ACHN (cell line): ENCODE data around the gene COP1.
"Not testable (repeated sequence)": the region's sequence is repeated elsewhere in the genome, so short reads cannot be mapped to it uniquely, and the experiment has no call there.

Experiments
- DNase-seq: peaks from one replicate; pipeline ENCODE4 v3.0.0-alpha.2; 2015
- in situ Hi-C: cut with HindIII; loops from 2 replicates; pipeline ENCODE4 v1.10.0; 2017; ENCODE audit warnings: low sequenced_read_pairs, low pct_ligation_motif_present, low pct_unique_long_range_greater_than_20kb

Gene COP1

GRCh38 chr1:176204655-176205054 lies 2.4 kb downstream of the COP1 start:
- in situ Hi-C loops, DNase-seq: not testable (repeated sequence)

GRCh38 chr1:176203735-176204134 lies 3.4 kb downstream of the COP1 start:
- in situ Hi-C loops = no loop called here
- DNase-seq = no peak

DNA sequence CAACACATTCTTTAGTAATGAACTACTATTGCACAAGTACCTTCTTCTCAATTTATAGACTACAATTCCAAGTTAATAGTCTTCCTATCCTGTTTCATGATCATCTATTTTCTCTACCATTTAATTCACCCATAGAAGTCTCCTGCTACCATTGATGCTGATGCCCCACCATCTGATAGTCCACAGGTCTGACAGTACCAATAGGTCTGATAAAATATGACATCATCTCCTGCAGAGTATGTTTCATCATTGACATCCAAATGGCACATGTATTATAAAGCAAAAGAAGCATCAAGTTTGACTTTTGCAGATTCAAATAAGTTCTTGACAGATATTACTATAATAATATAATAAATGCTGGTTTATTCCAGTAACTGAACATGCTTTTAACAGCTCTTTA lies 5.5 kb downstream of the COP1 start:
- in situ Hi-C loops = no loop called here
- no peak for DNase-seq

- in situ Hi-C loops = no loop called here
These were observed 7.4 kb downstream of the COP1 start for GRCh38 chr1:176199707-176200106.

GRCh38 chr1:176198413-176198812 lies 8.7 kb downstream of the COP1 start:
- in situ Hi-C loops = no loop called here
- no peak for DNase-seq

More at GRCh38 chr1:176199707-176200106, 7.4 kb downstream of the COP1 start:
- DNase-seq = no peak

DNA sequence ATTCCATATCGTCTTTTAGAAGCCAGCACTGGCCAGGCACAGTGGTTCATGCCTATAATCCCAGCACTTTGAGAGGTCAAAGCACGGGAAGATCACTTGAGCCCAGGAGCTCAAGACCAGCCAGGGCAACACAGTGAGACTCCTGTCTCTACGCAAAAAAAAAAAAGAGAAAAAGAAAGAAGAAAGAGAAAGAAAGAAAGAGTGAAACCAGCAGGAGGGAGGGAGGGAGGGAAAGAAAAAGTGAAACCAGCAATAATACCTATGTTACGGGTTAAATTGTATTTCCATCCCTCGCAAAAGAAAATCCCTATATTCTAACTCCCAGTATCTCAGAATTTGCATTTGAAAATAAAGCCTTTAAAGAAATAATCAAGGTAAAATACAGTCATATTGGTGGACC lies 10.4 kb downstream of the COP1 start:
- in situ Hi-C loops = no loop called here
- DNase-seq = no peak

GRCh38 chr1:176195547-176195946 lies 11.5 kb downstream of the COP1 start:
- DNase-seq = no peak
- in situ Hi-C loops = no loop called here

DNA sequence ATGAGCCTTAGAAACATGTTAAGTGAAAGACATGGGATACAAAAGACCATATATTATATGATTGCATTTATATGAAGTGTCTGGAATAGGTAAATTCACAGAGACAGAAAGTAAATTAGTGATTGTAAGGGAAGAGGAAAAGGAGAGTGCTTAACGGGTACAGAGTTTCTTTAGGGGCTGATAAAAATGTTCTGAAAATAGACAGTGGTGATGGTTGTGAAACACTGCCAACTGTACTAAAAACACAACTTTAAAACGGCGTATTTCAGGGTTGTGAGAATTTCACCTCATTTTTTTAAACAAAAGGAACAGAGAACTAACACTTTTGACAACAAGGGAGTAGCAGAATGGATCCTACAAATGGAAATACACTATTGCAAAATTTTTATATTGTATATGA lies 13.4 kb downstream of the COP1 start:
- in situ Hi-C loops = no loop called here
- DNase-seq = no peak

DNA sequence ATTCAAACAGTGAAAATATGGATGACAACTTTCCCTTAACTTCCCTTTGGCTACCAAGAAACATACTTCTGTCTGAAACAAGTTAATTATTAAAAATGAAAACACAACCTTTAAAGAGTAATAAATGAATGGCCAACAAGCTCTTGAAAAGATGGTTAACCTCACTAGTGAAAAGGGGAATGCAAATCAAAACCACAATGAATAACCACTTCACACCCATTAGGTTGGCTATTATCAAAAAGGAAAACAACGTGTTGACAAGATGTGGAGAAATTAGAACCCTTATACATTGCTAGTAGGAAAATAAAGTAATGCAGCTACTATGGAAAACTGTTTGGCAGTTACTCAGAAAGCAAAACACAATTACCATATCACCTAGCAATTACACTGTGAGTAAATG lies 14.1 kb downstream of the COP1 start:
- in situ Hi-C loops = no loop called here
- no peak for DNase-seq

DNA sequence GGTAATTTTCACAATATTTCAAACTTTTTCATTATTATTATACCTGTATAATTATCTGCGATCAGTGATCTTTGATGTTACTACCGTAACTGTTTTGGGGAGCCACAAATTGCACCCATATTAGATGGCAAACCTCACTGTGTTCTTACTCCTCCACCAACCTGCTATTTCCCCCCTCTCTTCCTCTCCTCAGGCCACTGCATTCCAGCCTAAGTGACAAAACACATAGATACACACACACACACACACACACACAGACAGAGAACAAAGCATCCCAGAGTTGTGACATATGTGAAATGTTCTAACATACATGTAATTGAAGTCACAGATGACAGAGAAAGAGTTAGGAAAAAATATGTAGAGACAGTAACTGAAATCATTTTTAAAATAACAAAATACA lies 18.5 kb downstream of the COP1 start:
- DNase-seq = no peak
- in situ Hi-C loops = no loop called here

DNA sequence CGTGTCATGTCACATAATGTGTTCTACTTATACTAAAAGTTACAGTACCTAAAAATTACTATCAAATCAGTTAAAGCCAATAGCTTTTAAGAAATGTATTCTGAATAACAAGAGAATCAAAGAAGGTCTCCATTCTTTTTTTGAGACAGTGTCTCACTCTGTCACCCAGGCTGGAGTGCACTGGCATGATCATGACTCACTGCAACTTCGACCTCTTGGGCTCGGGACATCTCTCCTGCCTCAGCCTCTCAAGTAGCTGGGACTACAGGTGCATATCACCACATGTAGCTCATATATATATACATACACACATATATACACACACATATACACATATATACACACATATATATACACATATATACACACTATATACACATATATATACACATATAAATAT lies 20.1 kb downstream of the COP1 start:
- no peak for DNase-seq
- in situ Hi-C loops = no loop called here

- DNase-seq = no peak
- in situ Hi-C loops = no loop called here
These were observed 23.5 kb downstream of the COP1 start for GRCh38 chr1:176183618-176184017.

- no peak for DNase-seq
- in situ Hi-C loops = no loop called here
These were observed 28.8 kb downstream of the COP1 start for GRCh38 chr1:176178316-176178715.

DNA sequence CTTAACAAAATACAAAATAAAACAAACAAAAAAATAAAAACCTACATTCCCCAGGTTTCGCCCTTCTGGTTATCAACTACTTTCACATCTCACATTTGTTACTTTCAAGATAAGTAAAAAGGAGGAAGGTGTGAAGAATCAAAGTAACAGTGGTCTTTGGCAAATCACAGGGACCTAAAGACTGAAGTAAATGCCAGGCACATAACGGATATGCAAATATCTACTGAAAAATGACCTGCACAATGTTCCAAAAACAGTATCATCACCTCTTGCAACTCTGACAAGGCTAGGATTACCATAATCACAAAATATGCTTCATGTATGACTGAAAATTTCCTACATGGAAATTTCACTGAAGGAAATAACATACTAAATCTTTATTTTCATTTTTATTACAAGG lies 29.3 kb downstream of the COP1 start:
- no peak for DNase-seq
- in situ Hi-C loops = no loop called here

DNA sequence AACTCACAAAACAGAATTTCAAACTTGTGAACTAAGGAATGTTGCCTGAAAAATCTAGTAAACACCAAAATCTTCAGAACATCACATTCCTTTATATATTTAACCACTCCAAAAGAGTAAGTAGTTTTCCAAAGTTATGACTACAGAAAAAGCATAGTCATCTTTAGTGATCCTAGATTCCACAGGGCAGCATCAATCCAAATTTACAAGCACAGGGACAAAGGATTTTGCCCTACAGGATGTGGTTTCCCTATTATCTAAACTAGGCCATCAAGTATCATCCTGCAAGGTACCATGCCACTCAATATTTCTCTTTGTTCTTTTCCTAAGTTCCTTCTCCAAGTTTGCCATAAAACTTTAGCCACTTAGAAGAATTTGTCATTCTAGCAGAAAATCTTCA lies 33.0 kb downstream of the COP1 start:
- in situ Hi-C loops = no loop called here

GRCh38 chr1:176172215-176172614 lies 34.9 kb downstream of the COP1 start:
- DNase-seq = no peak
- in situ Hi-C loops = no loop called here

More for the DNA sequence above, 33.0 kb downstream of the COP1 start:
- DNase-seq = no peak

- in situ Hi-C loops = no loop called here
- DNase-seq = no peak
These were observed 39.9 kb downstream of the COP1 start for GRCh38 chr1:176167210-176167609.

DNA sequence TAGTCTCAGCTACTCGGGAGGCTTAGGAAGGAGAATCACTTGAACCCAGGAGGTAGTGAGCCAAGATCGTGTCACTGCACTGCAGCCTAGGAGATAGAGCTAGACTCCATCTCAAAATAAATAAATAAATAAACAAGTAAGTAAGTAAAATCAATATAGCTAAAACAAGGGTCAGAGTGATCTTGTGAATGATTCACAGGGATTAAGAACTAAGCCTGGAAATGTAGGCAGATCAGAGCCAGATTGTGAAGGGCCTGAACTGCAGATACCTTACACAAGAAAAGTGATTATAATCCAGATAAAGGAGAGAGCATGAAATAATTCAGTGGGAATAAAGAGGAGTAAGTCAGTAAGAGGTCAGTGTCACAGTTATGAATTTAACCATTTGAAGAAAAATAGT lies 41.5 kb downstream of the COP1 start:
- in situ Hi-C loops = no loop called here
- no peak for DNase-seq

- in situ Hi-C loops = no loop called here
- no peak for DNase-seq
These were observed 42.9 kb downstream of the COP1 start for GRCh38 chr1:176164014-176164678.

DNA sequence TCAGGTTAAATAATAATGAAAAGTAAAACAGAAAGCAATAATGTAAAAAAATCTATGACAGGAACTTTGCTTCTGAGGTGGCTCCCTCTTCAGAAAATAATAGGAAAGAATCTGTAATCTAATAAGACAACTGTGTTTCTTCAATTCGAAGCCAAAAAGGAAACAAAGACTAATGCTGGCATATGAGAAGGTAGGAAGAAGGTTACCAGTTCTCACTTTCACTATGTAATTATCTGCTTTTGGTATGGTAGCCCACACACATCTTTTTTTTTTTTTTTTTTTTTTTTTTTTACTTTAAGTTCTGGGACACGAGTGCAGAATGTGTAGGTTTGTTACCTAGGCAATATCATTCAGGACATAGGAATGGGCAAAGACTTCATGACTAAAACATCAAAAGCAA lies 47.1 kb downstream of the COP1 start:
- DNase-seq = no peak
- in situ Hi-C loops = no loop called here

- DNase-seq = peak; percentile 26
- in situ Hi-C loops = no loop called here
These were observed 49.1 kb downstream of the COP1 start for GRCh38 chr1:176157995-176158394.
